HEK293 (cell line): ENCODE data around the gene DIS3L.

Experiments used
- CTCF ChIA-PET: fragments of 350-600 bp; formaldehyde crosslinking; extraction: SDS; loops from one replicate; lab custom pipeline; 2021; ENCODE audit warnings: antibody characterized with exemption; lab: Yijun Ruan, JAX
- POLR2A ChIA-PET: fragments of 300-600 bp; formaldehyde crosslinking; extraction: SDS; loops from one replicate; lab custom pipeline; 2020; ENCODE audit warnings: antibody characterized with exemption, inconsistent platforms; lab: Yijun Ruan, JAX
- H3K27ac ChIP-seq: fragments of 200-500 bp; sonication (Bioruptor generic); 2 replicates; pipeline ENCODE4 v1.5.1; 2014; ENCODE audit warnings: low read depth, low read length, control low read depth, inconsistent platforms; ENCODE audit errors: extremely low read depth
- H3K36me3 ChIP-seq, 2 experiments: fragments of 200-500 bp in 1 of 2; sonication (Bioruptor generic) in 1 of 2; 1 replicate in 1 of 2; 2 replicates in 1 of 2; pipeline ENCODE4 v1.5.1; 2014 to 2017; ENCODE audit warnings: inconsistent platforms in 2 of 2, low read length in 2 of 2; ENCODE audit not compliant: control insufficient read depth in 2 of 2, insufficient read depth in 1 of 2
- H3K4me1 ChIP-seq: fragments of 200-500 bp; sonication (Bioruptor generic); 2 replicates; pipeline ENCODE4 v1.5.1; 2014; ENCODE audit warnings: mild to moderate bottlenecking, low read length, inconsistent platforms; ENCODE audit not compliant: control insufficient read depth, insufficient read depth
- H3K4me3 ChIP-seq: 2 replicates; pipeline ENCODE4 v1.5.1; 2011; ENCODE audit warnings: low read depth, mild to moderate bottlenecking, control low read depth, low read length, moderate library complexity
- H3K9me3 ChIP-seq: fragments of 200-500 bp; sonication (Bioruptor generic); 2 replicates; pipeline ENCODE4 v1.5.1; 2014; ENCODE audit warnings: low read depth, low read length, inconsistent platforms; ENCODE audit not compliant: control insufficient read depth, insufficient read depth
- KLF7 ChIP-seq: fragments of 450-650 bp; formaldehyde crosslinking; IDR thresholded peaks from 2 replicates; pipeline ENCODE4 v1.5.1; 2016; ENCODE audit warnings: missing biosample characterization, missing genetic modification characterization, borderline replicate concordance
- MZF1 ChIP-seq: fragments of 450-650 bp; formaldehyde crosslinking; IDR thresholded peaks from 2 replicates; pipeline ENCODE4 v1.5.1; 2017; ENCODE audit warnings: missing biosample characterization, missing genetic modification characterization, borderline replicate concordance
- OVOL3 ChIP-seq: fragments of 450-650 bp; formaldehyde crosslinking; IDR thresholded peaks from 2 replicates; pipeline ENCODE4 v1.5.1; 2016; ENCODE audit warnings: missing biosample characterization, missing genetic modification characterization
- TCF7L2 ChIP-seq: IDR thresholded peaks from 2 replicates; pipeline ENCODE4 v1.6.1; 2011; ENCODE audit warnings: low read depth, mild to moderate bottlenecking, inconsistent platforms, low read length, moderate library complexity, borderline replicate concordance
- YY2 ChIP-seq: fragments of 450-650 bp; formaldehyde crosslinking; IDR thresholded peaks from 2 replicates; pipeline ENCODE4 v1.5.1; 2016; ENCODE audit warnings: missing biosample characterization, missing genetic modification characterization
- ZBTB8A ChIP-seq: fragments of 450-650 bp; formaldehyde crosslinking; IDR thresholded peaks from 2 replicates; pipeline ENCODE4 v1.5.1; 2016; ENCODE audit warnings: missing biosample characterization, missing genetic modification characterization
- ZNF16 ChIP-seq: fragments of 450-650 bp; formaldehyde crosslinking; IDR thresholded peaks from 2 replicates; pipeline ENCODE4 v1.5.1; 2016; ENCODE audit warnings: low read depth, missing biosample characterization, missing genetic modification characterization
- ZNF248 ChIP-seq: fragments of 450-650 bp; formaldehyde crosslinking; IDR thresholded peaks from 2 replicates; pipeline ENCODE4 v1.5.1; 2017; ENCODE audit warnings: missing biosample characterization, missing genetic modification characterization
- ZNF266 ChIP-seq: fragments of 450-650 bp; formaldehyde crosslinking; IDR thresholded peaks from 2 replicates; pipeline ENCODE4 v1.5.1; 2016; ENCODE audit warnings: missing biosample characterization, missing genetic modification characterization, low read depth
- ZNF335 ChIP-seq: fragments of 450-650 bp; formaldehyde crosslinking; conservative IDR thresholded peaks from 2 replicates; pipeline ENCODE4 v1.5.1; 2016; ENCODE audit warnings: missing biosample characterization, missing genetic modification characterization
- ZNF48 ChIP-seq: fragments of 450-650 bp; formaldehyde crosslinking; IDR thresholded peaks from 2 replicates; pipeline ENCODE4 v1.5.1; 2016; ENCODE audit warnings: missing biosample characterization, missing genetic modification characterization
- ZNF549 ChIP-seq: fragments of 450-650 bp; IDR thresholded peaks from 2 replicates; pipeline ENCODE4 v1.5.1; 2018; ENCODE audit warnings: missing biosample characterization, missing genetic modification characterization, mild to moderate bottlenecking, inconsistent platforms, moderate library complexity
- ZNF555 ChIP-seq: fragments of 450-650 bp; formaldehyde crosslinking; conservative IDR thresholded peaks from 2 replicates; pipeline ENCODE4 v1.5.1; 2017; ENCODE audit warnings: missing biosample characterization, mild to moderate bottlenecking, missing genetic modification characterization, inconsistent platforms
- ZNF707 ChIP-seq: fragments of 450-650 bp; formaldehyde crosslinking; IDR thresholded peaks from 2 replicates; pipeline ENCODE4 v1.5.1; 2016; ENCODE audit warnings: missing biosample characterization, missing genetic modification characterization
- ZNF776 ChIP-seq: fragments of 450-650 bp; formaldehyde crosslinking; IDR thresholded peaks from 2 replicates; pipeline ENCODE4 v1.5.0; 2017; ENCODE audit warnings: missing biosample characterization, missing genetic modification characterization, borderline replicate concordance
- TF ChIP-seq, protein P1 (sequence below): fragments of 450-650 bp; formaldehyde crosslinking; IDR thresholded peaks from 2 replicates; pipeline ENCODE4 v1.5.1; 2016; ENCODE audit warnings: missing biosample characterization, missing genetic modification characterization
- TF ChIP-seq, protein P2 (sequence below): fragments of 450-650 bp; formaldehyde crosslinking; IDR thresholded peaks from 2 replicates; pipeline ENCODE4 v1.5.1; 2016; ENCODE audit warnings: missing biosample characterization, missing genetic modification characterization, borderline replicate concordance

DIS3L gene

DNA sequence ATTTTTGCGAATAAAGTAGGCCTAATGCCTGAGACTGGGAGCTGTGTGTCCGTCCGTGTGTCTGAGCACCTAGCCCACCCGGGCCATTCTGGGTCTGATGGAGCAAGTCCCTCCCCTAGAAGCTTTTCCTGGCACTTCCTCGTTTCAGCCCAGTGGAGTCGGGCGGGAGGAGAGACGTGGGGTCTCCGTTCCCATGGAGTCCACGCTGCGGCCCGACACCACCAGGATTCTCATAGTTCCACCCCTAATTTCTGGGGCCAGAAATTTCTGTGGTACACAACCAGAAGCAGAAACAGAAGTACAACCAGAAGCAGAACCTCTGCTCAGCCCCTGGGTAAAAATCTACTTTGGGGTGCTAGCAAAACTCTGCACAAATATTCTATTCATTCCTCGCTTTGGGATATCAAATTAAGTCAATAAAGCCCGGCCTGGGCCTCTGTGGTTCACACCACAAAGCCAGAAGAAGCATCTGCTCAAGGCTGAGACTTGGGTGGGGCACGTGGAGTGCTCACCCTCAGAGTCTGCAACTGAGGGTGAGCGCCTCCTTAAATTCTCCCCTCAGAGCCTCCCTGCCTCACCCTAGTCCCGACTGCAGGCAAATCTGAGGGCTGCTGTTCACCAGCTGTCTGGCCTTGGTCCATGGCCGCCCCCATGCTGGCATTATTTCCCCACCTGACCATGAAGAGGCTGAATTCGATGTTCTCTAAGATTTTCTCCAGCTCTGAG lies 38.3 kb upstream of the DIS3L start:
- POLR2A ChIA-PET: interaction anchor here (1.1 kb wide), 1 partner anchor 644 kb away, joined by 7 read pairs; the partner anchor contains the start of gene INTS14

DNA sequence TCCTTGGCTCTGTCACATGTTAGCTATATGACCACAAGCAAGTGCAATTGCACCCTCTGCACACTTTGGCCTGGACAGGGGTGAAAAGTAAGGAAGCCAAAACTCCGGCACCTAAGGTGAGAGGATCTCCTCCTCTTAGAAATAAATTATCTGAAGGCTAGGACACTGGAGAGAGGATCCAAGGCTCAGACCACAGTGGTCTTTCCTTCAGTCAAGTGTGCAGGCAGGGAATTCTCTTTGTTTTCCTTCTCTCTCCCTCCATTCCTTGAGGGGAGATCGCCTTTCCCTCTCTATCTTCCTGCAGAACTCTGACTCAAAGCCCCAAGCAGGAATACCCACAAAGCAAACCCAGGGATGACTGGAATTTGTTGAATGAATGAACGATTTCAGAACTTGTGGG lies 36.7 kb upstream of the DIS3L start:
- H3K36me3 ChIP-seq: no peaks in the 10 kb centered on the region
- CTCF ChIA-PET: no interaction called here
- no peak overlapping the region for H3K27ac ChIP-seq
- H3K4me3 ChIP-seq: no peak overlapping the region
- H3K9me3 ChIP-seq: no peaks in the 10 kb centered on the region
- H3K4me1 ChIP-seq: peaks cover 3% of the 10 kb centered on the region
- POLR2A ChIA-PET: interaction anchor here (0.9 kb wide), 1 partner anchor 13 kb away, joined by 3 read pairs; no protein-coding TSS in a partner anchor
- TF ChIP-seq, protein P1, sequence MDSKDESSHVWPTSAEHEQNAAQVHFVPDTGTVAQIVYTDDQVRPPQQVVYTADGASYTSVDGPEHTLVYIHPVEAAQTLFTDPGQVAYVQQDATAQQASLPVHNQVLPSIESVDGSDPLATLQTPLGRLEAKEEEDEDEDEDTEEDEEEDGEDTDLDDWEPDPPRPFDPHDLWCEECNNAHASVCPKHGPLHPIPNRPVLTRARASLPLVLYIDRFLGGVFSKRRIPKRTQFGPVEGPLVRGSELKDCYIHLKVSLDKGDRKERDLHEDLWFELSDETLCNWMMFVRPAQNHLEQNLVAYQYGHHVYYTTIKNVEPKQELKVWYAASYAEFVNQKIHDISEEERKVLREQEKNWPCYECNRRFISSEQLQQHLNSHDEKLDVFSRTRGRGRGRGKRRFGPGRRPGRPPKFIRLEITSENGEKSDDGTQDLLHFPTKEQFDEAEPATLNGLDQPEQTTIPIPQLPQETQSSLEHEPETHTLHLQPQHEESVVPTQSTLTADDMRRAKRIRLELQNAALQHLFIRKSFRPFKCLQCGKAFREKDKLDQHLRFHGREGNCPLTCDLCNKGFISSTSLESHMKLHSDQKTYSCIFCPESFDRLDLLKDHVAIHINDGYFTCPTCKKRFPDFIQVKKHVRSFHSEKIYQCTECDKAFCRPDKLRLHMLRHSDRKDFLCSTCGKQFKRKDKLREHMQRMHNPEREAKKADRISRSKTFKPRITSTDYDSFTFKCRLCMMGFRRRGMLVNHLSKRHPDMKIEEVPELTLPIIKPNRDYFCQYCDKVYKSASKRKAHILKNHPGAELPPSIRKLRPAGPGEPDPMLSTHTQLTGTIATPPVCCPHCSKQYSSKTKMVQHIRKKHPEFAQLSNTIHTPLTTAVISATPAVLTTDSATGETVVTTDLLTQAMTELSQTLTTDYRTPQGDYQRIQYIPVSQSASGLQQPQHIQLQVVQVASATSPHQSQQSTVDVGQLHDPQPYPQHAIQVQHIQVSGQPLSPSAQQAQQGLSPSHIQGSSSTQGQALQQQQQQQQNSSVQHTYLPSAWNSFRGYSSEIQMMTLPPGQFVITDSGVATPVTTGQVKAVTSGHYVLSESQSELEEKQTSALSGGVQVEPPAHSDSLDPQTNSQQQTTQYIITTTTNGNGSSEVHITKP (tag by site-specific recombination): peak; percentile 66; the same call in 1 of the 2 replicates
- no peak for TF ChIP-seq ZNF266 (tag by site-specific recombination)

More for the DNA sequence above, 38.3 kb upstream of the DIS3L start:
- CTCF ChIA-PET: interaction anchor here (1.1 kb wide), 1 partner anchor 243 kb away, joined by 4 read pairs; the partner anchor contains the start of gene SNAPC5
- no peak for TF ChIP-seq KLF7 (tag by site-specific recombination)
- TF ChIP-seq ZNF48 (tag by site-specific recombination): no peak
- TF ChIP-seq TCF7L2: no peak
- no peak for TF ChIP-seq MZF1 (tag by site-specific recombination)
- no peaks in the 10 kb centered on the region for H3K9me3 ChIP-seq
- H3K36me3 ChIP-seq: no peaks in the 10 kb centered on the region
- no peak overlapping the region for H3K27ac ChIP-seq
- H3K4me3 ChIP-seq: no peak overlapping the region
- peaks cover 3% of the 10 kb centered on the region for H3K4me1 ChIP-seq

DNA sequence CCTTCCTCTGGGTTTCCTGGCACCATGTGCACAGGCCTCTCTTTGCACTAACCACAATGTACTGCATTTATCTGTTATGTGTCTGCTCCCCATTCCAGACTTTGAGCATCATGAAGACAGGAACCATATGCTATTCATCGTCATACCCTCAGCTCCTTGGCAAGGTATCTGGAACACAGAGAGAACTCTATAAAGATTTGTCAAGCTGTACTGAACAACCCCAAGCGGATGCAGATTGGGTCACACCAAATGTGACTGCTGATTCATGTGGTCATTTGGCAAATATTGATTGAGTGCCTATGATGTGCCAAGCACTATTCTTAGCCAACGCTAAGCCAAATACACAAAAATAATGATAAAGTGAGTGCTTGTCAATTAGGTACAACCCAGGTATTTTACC lies 32.3 kb upstream of the DIS3L start:
- Histone ChIP-seq H3K9me3 (no peaks in the 10 kb centered on the region), H3K27ac (no peak overlapping the region), H3K4me3 (no peak overlapping the region), H3K36me3 (no peaks in the 10 kb centered on the region), H3K4me1 (no peaks in the 10 kb centered on the region)
- TF ChIP-seq ZNF335 (tag by site-specific recombination) (no peak), ZBTB8A (tag by site-specific recombination) (no peak), OVOL3 (no peak), ZNF707 (tag by site-specific recombination) (no peak), ZNF776 (tag by site-specific recombination) (no peak), ZNF16 (tag by site-specific recombination) (no peak), ZNF248 (tag by site-specific recombination) (no peak), ZNF549 (no peak), YY2 (tag by site-specific recombination) (no peak), ZNF555 (no peak)
- TF ChIP-seq, protein P2, sequence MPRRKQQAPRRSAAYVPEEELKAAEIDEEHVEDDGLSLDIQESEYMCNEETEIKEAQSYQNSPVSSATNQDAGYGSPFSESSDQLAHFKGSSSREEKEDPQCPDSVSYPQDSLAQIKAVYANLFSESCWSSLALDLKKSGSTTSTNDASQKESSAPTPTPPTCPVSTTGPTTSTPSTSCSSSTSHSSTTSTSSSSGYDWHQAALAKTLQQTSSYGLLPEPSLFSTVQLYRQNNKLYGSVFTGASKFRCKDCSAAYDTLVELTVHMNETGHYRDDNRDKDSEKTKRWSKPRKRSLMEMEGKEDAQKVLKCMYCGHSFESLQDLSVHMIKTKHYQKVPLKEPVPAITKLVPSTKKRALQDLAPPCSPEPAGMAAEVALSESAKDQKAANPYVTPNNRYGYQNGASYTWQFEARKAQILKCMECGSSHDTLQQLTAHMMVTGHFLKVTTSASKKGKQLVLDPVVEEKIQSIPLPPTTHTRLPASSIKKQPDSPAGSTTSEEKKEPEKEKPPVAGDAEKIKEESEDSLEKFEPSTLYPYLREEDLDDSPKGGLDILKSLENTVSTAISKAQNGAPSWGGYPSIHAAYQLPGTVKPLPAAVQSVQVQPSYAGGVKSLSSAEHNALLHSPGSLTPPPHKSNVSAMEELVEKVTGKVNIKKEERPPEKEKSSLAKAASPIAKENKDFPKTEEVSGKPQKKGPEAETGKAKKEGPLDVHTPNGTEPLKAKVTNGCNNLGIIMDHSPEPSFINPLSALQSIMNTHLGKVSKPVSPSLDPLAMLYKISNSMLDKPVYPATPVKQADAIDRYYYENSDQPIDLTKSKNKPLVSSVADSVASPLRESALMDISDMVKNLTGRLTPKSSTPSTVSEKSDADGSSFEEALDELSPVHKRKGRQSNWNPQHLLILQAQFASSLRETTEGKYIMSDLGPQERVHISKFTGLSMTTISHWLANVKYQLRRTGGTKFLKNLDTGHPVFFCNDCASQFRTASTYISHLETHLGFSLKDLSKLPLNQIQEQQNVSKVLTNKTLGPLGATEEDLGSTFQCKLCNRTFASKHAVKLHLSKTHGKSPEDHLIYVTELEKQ (tag by site-specific recombination): no peak
- POLR2A ChIA-PET: interaction anchor here (1.2 kb wide), 1 partner anchor 16 kb away, joined by 4 read pairs; no protein-coding TSS in a partner anchor
- CTCF ChIA-PET: interaction anchor here (1.0 kb wide), 1 partner anchor 10 kb away, joined by 3 read pairs; no protein-coding TSS in a partner anchor
